Stimulated activated naive CD4-positive, alpha-beta T cell (primary cell): ENCODE data around the gene UTP4.
"Not testable (repeated sequence)": the region's sequence is repeated elsewhere in the genome, so short reads cannot be mapped to it uniquely, and the experiment has no call there.

Source experiments
- DNase-seq, 6 experiments: peaks; one replicate each; lab custom pipeline; 2025; lab: John Stamatoyannopoulos, UW

UTP4 gene

DNA sequence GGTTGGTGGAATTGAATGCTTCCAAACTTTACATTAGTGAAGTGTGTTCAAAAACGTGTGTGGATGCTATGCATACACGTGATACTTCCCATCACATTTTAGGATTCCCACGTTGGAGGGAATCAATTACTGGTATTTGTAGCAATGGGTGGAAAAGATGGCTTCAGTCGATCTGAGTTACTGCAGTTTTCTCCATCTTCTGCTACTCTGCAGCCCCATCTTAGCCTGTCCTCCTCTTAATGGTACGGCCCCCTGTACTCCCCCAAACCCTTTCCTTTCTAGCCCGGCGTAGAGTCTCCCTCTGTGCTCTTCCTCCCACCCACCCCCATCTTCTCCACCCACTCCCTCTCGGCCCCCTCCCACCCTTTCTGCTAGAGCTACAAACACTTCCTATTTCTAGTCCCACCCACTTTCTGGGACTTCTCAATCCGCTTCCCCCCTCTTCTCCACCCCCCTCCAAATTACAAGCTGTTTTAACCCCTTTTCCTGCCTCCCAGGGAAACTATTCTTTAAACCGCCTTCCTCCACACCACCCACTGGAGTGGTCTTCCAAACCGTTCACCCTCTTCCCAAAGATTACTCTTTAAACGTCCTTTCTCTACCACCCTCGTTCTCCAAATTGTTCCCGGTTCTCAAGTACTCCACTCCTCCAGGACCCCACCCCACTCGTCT is 1.1 kb upstream of the UTP4 start:
- DNase-seq, result peak in 3 of 6 experiments; percentile 7 to 23 (median 19)

DNA sequence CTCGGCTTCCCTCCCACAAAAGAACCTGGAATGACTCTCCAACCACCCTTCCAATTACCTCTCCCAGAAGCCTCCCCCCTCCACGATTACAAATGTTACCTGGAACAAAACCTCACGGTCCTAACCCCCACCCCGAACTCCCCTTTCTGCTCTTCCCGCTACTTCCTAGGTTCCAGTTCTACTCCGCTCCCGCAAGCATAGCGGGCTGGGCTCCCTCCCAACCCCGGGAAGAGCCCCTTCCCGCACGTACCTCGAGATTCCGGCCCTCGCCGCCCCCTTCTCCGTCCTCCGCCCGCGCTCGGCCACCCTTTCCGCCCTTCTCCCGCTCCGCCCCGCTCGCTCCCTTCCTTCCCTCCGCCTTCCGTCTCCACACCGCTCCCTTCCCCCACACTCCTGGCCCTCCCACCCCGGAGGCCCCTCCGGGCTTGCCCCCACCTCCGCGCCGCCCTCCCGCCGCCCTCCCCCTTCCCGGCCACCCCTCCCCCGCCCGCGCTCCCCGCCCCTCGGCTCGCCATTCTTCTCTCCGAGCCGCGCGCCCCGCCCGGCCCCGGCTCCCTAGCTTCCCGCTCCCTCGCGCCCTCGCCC is 518 bp upstream of the UTP4 start:
- peak in 5 of 6 experiments; percentile 55 to 85 (median 74) for DNase-seq

DNA sequence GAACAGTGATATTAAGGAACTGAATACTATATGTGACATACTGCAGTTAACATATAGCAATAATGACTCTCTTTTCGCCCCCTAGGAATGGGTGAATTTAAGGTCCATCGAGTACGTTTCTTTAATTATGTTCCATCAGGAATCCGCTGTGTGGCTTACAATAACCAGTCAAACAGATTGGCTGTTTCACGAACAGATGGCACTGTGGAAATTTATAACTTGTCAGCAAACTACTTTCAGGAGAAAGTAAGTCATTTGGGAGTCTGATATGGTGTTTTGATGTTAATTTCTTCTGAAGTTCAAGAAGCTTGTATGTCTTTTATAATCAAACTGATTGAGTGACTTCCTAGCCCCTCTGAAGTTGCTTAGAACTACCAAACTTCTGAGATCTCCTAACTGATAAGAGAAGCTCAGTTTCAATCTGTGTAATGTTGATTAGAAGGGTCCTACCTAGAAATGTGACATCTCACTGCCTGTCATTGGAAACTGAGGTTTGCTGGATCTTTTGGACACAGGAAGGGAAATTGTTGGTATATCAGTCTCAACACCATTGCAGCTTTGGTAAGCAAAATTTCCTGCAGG is 1.0 kb downstream of the UTP4 start:
- no peak for DNase-seq

DNA sequence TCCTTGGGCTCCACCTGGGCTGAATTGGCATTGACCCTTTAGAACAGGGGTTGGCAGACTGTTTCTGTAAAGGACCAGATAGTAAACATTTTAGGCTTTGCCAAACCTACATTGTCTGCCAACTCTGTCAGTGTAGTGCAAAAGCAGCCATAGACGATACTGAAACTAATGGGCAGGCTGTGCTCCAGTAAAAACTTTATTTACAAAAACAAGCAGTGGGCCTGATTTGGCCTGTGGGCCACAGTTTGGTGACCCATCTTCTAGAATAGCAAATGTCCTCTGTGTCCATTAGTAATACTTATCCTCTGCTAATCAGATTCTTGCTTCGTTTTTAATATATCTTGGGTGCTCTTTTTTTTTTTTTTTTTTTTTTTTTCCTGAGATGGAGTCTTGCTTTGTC is 6.2 kb downstream of the UTP4 start:
- no peak for DNase-seq

DNA sequence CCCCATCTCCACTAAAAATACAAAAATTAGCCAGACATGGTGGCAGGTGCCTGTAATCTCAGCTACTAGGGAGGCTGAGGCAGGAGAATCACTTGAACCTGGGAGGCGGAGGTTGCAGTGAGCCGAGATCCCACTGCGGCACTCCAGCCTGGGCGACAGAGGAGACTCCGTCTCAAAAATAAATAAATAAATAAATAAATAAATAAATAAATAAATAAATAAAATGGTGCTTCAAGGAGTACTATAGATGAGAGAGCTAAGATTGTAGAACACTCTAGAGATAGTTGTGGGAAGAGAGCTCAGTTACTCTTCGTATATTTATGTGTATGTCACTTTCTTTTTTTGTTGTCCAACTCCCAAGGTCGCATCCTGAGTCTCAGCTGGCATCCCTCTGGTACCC is 7.0 kb downstream of the UTP4 start:
- not testable (repeated sequence) for DNase-seq

DNA sequence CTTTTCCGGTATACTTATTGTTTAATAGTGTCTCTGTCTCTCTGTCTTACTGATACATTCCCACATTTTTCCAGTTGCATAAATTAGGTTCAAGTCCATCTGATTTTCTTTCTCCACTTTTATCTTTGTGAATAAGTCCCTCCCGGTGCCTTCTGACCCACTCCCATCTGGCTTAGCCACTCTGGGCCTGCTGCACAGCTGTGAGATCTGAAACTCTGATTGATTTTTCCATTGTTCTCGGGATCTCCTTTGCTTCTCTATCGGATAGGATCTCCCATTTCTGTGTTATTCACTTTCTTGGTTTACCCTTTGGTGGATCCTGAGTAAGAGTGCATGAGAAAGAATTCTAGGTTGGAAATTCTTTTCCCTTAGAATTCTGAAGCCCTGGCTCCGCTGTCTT is 8.6 kb downstream of the UTP4 start:
- DNase-seq, result no peak

DNA sequence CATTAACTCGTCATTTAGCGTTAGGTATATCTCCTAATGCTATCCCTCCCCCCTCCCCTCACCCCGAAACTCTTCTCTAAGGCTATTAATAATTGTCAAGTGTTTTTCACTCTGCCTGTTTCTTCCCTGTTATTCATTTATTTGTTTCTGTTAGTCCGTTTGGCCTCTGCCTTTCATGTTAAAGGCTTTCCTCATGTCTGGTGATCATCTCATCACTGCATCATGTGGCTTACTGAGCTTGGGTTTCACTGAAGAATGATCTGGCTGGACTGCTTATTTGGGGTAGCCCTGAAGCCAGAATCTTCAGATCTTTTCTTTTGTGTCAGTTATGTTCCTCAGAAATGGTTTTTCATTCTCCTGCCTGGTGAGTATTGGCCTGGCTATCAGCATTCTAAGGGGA is 9.5 kb downstream of the UTP4 start:
- no peak for DNase-seq

DNA sequence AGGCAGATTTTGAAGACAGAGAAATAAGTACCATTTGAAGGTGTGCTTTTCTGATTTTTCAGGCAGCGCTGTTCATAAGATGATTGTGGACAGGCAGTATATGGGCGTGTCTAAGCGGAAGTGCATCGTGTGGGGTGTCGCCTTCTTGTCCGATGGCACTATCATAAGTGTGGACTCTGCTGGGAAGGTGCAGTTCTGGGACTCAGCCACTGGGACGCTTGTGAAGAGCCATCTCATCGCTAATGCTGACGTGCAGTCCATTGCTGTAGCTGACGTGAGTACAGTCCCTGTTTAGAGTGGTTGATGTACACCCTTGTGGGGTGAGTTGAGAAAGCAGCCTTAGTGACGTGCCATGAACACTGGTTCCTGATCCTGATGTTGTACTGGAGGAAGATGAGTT is 10.7 kb downstream of the UTP4 start:
- no peak for DNase-seq

DNA sequence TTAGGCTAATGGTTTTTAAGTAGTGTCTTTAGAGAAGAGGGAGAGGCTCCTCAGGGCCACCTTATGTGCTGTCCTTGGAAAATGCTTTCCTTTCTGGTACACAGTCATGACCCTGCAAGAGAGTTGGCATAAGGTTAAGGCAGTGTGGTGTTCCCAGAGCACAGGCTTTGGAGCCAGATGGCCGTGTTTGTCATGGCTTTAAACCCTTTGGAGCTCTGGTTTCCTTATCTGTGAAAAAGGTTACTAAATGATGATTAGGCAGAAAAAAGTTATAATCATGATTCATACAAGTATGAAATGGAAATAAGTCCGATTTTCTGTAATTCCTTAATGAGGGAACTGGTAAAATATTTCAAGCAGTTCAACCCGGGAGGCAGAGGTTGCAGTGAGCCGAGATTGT is 13.2 kb downstream of the UTP4 start:
- DNase-seq, result no peak

DNA sequence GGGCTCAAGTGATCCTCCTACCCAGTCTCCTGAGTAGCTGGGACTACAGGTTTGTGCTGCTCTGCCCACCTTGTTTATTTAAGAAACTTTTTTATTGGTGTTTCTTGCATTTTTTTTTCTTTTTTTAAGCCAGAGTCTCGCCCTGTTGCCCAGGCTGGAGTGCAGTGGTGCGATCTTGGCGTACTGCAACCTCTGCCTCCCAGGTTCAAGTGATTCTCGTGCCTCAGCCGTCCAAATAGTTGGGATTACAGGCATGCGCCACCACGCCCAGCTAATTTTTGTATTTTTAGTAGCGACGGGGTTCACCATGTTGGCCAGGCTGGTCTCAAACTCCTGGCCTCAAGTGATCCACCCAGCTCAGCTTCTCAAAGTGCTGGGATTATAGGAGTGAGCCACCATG is 17.2 kb downstream of the UTP4 start:
- not testable (repeated sequence) for DNase-seq

DNA sequence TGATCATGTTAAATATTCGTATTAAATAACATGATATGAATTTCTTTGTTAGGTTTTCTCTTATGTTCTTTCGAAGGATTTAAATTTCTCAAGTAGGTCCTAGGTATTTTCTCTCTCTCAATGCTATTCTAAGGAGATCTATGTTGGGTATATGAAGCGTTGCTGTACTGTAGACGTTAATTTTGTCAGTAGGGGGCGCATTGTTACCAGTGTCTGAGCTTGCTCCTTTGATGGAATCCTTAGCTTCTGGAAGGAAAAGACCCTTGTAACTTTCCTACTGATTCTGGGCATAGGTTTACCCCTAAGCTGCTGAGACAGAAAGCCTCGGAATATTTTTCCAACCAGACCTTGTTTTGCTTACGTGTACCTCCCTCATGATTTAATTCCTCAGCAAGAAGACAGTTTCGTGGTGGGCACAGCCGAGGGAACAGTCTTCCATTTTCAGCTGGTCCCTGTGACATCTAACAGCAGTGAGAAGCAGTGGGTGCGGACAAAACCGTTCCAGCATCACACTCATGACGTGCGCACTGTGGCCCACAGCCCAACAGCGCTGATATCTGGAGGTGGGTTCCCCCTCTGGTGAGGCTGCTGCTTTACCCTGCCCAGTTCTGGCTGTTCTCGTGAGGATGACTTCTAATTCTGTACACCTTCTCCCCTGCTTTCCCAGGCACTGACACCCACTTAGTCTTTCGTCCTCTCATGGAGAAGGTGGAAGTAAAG is 17.9 kb downstream of the UTP4 start:
- peak in 5 of 6 experiments; percentile 9 to 77 (median 27) for DNase-seq

DNA sequence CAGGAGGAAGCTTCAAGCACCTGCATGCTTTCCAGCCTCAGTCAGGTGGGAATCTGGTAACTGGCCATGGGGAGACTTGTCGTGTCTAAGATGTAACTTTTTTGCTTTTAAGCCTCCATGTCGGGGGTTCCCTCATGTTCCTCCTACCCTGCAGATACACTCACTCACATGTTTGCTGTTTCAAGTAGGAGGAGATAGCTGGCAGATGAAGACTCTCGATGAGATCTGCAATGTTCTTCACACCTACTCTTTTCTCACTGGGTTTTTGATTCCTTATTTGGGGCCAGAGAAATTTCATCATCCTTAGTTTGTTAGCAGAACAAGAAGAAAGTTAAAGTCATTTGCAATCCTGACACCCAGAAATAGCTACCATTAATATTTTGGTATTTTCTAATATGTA is 24.7 kb downstream of the UTP4 start:
- DNase-seq, result no peak

DNA sequence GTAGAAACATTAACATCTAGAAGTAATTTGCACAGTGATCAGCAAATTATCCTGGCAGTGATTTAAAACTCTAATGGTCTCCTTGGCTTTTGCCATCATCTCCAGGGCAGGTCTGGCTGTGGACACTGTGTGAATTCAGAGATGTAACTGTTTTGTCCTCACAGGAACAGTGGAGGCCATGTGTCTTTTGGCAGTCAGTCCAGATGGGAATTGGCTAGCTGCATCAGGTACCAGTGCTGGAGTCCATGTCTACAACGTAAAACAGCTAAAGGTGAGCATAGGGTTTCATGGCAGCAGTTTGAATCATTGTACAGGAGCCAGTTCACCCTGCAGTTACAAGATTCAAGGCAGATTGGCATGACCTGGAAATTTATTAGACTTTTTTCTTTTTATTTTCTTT is 27.7 kb downstream of the UTP4 start:
- no peak for DNase-seq

DNA sequence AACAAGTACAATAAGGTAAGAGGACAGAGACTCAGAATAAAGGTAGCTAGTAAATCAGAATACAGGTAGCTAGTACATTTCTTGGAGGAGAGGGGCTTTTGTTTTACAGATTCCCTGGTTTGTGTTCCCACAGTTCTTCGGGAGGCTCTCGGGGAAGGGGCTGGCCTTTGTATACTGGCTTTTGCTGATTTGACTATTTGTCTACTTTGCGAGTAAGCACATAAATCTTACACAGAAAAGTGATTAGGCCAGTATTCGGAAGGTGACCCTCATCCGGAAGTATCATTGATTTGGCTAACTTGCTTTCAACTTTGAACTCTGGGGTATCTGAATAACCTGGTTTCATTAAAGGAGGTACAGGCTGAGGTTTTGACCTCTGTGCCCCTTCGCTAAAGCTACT is 33.1 kb downstream of the UTP4 start:
- no peak for DNase-seq

DNA sequence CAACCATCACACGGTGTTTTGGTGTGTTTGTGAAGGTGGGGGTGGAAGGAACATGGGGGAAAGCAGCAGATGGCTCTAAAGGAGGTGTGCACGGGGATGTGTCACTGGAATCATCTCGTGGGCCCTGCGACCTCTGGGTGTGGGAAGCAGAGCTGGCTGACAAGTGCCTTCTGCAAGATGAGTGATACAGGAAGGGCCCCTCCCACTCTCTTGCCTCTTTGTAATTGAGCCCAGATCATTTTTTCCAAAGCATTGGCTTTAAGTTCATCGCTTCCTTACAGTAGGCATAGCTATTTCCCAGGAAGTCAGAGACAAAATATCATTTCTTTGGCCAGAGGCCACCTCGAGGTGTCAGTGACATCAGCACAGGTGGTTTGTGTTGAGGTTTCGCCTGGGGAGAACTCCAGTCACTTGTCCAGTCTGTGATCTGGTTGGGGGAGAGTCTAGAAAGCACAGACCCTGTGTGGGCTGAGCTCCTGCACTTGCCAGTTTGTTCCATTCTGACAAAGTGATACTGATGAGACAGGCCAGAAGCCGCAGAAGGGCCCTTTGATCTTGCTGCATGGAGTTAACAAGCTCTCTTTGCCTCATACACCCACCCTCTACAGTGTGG is 33.9 kb downstream of the UTP4 start:
- peak in 1 of 6 experiments; percentile 5 for DNase-seq

DNA sequence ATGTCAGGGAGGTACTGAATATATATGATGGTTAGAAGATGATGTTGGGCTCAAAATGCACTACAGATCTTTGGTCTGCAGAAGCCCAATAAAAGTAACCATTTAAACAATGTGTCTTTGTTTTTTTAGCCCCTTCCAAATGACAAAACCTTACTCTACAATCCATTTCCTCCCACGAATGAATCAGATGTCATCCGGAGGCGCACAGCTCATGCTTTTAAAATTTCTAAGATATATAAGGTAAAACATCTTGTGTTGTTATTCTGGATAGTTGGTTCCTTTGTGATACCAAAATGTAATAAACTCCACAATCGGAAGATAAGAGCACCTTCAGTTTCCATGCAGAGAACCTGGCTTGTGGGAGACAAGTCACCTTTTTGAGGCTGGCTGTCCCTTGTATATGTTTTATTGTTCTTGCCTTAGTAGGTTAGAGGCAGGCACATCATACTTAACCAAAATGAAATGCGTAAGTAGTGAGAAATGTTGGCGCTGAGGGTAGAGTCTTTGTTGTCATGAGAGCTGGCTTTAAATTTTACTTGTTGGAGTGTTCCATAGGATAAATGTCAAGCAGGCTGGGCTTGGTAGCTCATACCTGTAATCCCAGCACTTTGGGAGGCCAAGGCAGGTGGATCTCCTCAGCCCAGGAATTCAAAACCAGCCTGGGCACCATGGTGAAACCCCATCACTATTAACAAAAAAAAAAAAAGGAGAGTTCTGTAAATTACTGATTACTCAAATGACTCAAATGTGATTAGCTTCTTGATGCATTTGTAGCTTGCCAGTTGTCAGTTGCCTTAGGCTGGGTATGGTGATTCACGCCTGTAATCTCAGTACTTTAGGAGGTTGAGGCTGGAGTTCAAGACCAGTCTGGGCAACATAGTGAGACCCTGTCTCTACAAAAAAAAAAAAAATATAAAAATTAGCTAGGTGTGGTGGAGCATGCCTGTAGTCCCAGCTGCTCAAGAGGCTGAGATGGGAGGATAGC is 34.8 kb downstream of the UTP4 start:
- no peak for DNase-seq

DNA sequence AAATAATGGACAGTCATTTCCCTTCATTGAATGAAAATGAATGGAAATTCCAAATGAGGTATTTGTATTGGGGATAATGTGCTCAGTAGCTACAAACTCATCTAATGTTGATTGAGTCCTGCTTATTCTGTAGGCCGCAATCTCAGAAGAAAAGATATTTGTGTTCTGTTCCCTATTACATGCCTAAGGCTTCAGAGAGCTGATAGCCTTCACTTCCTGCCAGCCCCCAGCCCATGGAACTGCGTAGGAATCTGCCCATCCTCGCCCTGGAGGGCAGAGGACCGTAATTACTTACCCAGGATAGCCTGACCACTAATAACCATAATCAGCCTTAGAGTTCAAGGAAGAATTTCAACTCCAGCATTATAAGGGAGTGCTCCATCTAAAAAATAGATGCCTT is 36.6 kb downstream of the UTP4 start:
- DNase-seq, result no peak

DNA sequence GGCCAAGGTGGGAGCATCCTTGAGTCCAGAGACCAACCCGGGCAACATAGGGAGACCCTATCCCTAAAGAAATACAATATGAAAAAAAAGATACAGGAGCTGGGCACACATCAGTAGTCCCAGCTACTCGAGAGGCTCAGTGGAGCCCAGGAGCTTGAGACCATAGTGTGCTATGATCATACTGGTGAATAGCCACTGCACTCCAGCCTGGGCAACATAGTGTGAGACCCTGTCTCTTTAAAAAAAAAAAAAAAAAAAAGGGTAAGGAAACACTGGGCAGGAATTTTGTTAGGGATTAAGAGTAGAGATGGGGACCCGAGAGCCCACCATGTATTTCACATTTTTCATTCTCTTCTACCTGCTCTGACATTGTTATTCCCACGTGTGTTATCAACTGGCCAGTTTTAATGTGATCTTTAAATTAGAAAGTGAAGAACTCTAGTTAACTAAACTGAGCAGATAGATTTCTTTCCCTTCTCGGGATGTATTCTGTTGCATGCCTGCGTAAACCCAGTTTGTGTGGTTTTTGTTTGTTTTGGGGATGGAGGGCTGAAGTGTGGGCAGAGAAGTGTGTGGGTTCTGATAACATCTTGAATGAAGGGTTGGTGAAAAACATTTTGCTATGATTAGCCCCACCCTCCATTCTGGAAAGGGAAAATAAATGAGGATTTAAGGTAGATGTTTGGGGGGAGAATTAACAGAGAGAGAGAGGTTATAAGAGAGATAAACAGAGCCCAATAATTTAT is 37.3 kb downstream of the UTP4 start:
- DNase-seq, result no peak

DNA sequence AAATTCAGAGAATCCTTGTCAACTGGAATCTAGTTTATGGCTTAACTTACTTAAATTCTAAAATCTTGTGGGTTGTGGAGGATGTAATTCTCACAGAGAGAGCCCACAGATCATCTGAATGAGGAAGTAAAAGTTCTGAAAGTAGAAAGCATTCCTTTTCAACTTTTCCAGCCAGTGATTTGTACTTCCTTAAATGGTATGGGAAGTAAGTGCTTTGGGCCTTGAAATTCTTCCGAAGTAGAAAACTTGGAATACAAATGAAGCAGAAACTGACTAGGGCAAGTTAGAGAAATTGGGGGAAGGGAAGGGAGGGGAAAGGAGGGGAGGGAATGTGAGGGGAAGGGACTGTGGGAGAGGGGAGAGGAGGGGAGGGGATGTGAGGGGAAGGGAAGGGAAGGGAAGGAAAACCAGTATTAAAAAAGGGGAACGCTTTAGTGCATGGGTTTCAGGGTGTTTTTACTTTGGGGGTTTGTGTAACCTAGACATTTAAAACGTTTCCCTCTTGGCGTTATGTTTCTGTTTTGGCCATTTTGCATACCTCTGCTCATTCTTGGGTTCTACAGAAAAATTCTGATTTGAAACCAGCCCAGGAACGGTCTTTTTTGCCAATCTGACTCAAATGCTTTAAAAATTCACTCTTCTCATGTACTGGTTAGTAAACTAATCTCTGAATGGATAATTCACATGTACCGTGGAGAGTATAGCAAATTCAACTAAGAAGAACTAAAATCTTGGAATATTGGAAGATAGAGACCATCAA is 39.1 kb downstream of the UTP4 start:
- DNase-seq, result no peak
